ENCODE data around the gene ZNF831.

Gene ZNF831

GRCh38 chr20:59182401-59183044 lies 18.9 kb downstream of the ZNF831 start:
- DNase-seq: no peak

GRCh38 chr20:59183751-59184150 lies 20.1 kb downstream of the ZNF831 start:
- DNase-seq: no peak

GRCh38 chr20:59184880-59185447 lies 21.3 kb downstream of the ZNF831 start:
- no peak for DNase-seq

GRCh38 chr20:59185809-59186208 lies 22.2 kb downstream of the ZNF831 start:
- no peak for DNase-seq

- no peak for DNase-seq
Observed at GRCh38 chr20:59190466-59190865, 26.8 kb downstream of the ZNF831 start.

- no peak for DNase-seq
Observed at GRCh38 chr20:59191036-59191755, 27.6 kb downstream of the ZNF831 start.

- DNase-seq: no peak
Observed at GRCh38 chr20:59191756-59192532, 28.3 kb downstream of the ZNF831 start.

GRCh38 chr20:59192533-59192896 lies 28.9 kb downstream of the ZNF831 start:
- DNase-seq: no peak

- DNase-seq: no peak
Observed at GRCh38 chr20:59193325-59193724, 29.7 kb downstream of the ZNF831 start.

- no peak for DNase-seq
Observed at GRCh38 chr20:59194023-59194935, 30.7 kb downstream of the ZNF831 start.

GRCh38 chr20:59195316-59195993 lies 31.8 kb downstream of the ZNF831 start:
- DNase-seq: no peak

GRCh38 chr20:59204165-59204894 lies 40.7 kb downstream of the ZNF831 start:
- no peak for DNase-seq

GRCh38 chr20:59205044-59205443 lies 41.4 kb downstream of the ZNF831 start:
- DNase-seq: no peak

GRCh38 chr20:59207235-59207634 lies 43.6 kb downstream of the ZNF831 start:
- DNase-seq: no peak

- peak; percentile 43 for DNase-seq
Observed at GRCh38 chr20:59207742-59208357, 44.2 kb downstream of the ZNF831 start.

- DNase-seq: no peak
Observed at GRCh38 chr20:59210186-59210585, 46.6 kb downstream of the ZNF831 start.

GRCh38 chr20:59211208-59211765 lies 47.7 kb downstream of the ZNF831 start:
- DNase-seq: no peak

- no peak for DNase-seq
Observed at GRCh38 chr20:59214073-59214472, 50.5 kb downstream of the ZNF831 start.

- DNase-seq: no peak
Observed at GRCh38 chr20:59214606-59215547, 51.3 kb downstream of the ZNF831 start.

All from EL (cell line).